ENCODE data around the gene RICTOR. TPM values are rescaled to one million over a fixed set of nuclear protein-coding genes. Genes with fewer than 3 reads are reported as not detected.

Gene RICTOR
- total RNA-seq, 2 experiments from 2014 or later: 25.0 to 26.1 TPM

DNA sequence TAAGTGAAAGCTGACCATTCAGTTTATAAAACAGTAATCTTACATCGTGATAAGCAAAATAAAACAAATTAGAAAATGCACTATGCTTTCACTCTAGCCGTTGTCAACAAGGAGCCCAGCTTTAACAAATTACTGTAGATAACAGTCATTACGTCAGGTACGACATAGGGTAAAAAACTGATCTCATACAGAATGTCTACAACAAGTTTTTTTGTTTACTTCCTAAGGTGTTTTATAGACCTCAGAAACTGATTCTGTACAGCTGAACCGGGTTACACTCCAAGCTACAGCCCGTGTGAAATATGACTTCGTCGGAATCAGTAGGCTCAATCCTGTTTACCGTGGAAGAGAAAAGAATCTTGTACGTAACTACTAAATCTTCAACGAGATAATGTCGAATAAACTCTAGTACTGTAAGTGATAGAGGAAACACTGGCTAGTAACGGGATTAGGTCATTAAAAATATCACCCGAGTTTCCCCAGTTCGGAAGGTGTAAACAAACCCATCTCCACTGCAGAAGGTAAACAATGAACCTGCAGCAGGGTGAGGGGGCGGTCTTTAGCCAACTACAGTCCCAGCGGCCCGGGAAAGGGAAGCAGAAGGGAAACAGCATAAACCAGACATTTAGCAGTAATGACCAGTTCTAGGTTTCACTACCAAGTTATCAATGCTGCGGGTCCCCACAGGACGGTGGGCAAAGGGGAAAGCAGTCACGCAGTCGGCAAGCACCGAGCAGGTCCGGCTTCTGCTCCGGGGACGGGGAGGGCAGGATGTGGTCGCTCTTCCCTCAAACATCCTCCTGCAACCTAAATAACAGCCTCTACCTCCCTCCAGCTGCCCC, 1.1 kb downstream of the RICTOR start:
- intact Hi-C loops (cut with micrococcal nuclease): loop anchor here (2.0 to 5.0 kb wide), 4 partner anchors 14 to 1604 kb away; partner anchors contain the start of genes LIFR and PTGER4
- H3K4me1 Mint-ChIP-seq (ENCODE audit: low read depth): peaks cover 31% of the 10 kb centered on the region
- CTCF ChIA-PET: interaction anchor here (0.6 to 2.3 kb wide), 6 partner anchors 7 to 117 kb away, joined by 3 to 14 read pairs (median 3); no protein-coding TSS in a partner anchor
- peaks cover 15% of the 10 kb centered on the region for H3K36me3 Mint-ChIP-seq (ENCODE audit: low read depth)
- peak; percentile 75 for DNase-seq
- peak overlapping the region; percentile 92 for H3K4me3 Mint-ChIP-seq
- H3K27ac Mint-ChIP-seq: peak overlapping the region; percentile 88
- peaks cover 17% of the 10 kb centered on the region for H3K27me3 Mint-ChIP-seq (ENCODE audit: low read depth)
- peaks cover 3% of the 10 kb centered on the region for H3K9me3 Mint-ChIP-seq

DNA sequence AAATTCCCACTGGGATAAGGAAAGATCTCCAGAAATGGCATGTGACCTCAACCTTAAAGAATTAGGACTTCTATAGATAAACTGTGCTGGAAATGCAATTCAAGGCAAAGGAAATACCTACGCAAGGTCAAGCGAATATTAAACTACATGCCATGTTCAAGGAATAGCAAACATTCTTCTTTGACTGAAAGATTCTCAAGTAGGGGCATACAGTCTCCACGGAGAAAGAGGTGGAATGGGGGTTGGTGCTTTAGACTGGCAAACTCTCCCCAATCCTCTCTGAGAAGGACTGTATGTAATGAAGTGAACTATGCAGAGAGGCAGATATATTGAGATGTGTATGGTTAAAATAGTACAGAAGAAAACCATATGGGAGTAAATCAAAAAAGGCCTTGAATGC, 6.1 kb downstream of the RICTOR start:
- Mint-ChIP-seq H3K36me3 (ENCODE audit: low read depth) (peaks cover 40% of the 10 kb centered on the region), H3K9me3 (peaks cover 24% of the 10 kb centered on the region), H3K4me1 (ENCODE audit: low read depth) (peaks cover 43% of the 10 kb centered on the region), H3K4me3 (no peak overlapping the region), H3K27me3 (ENCODE audit: low read depth) (no peaks in the 10 kb centered on the region), H3K27ac (no peak overlapping the region)
- CTCF ChIA-PET: interaction anchor here (1.2 to 1.3 kb wide), 2 partner anchors 12 to 62 kb away, joined by 3 to 5 read pairs; no protein-coding TSS in a partner anchor
- intact Hi-C loops (cut with micrococcal nuclease): no loop called here
- no peak for DNase-seq

DNA sequence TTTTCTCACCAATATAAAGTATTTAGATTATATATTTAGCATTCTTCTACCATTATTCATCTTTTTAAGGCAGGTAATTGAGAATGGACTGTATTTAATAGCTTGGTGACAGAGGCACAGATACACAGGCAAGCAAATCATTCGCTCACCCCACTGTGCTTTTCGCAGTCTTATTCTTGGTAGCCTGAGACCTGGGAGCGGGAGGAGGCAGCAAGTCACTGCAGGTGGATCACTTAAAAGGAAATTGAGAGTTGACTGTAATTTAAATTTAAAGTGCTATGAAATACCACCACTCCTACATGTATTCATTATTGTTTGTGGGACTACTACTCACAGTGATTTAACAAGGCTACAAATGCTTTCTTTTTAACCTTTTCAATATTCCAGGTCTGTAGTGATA, 9.7 kb downstream of the RICTOR start:
- CTCF ChIA-PET: no interaction called here
- no peaks in the 10 kb centered on the region for H3K27me3 Mint-ChIP-seq (ENCODE audit: low read depth)
- no peak for DNase-seq
- H3K27ac Mint-ChIP-seq: no peak overlapping the region
- peaks cover 24% of the 10 kb centered on the region for H3K9me3 Mint-ChIP-seq
- H3K36me3 Mint-ChIP-seq (ENCODE audit: low read depth): peaks cover 34% of the 10 kb centered on the region
- H3K4me1 Mint-ChIP-seq (ENCODE audit: low read depth): peaks cover 52% of the 10 kb centered on the region
- intact Hi-C loops (cut with micrococcal nuclease): no loop called here
- H3K4me3 Mint-ChIP-seq: no peak overlapping the region

GRCh38 chr5:39063037-39063436, 11.2 kb downstream of the RICTOR start:
- H3K4me1 Mint-ChIP-seq (ENCODE audit: low read depth): peaks cover 63% of the 10 kb centered on the region
- no peak overlapping the region for H3K4me3 Mint-ChIP-seq
- peaks cover 25% of the 10 kb centered on the region for H3K36me3 Mint-ChIP-seq (ENCODE audit: low read depth)
- DNase-seq: no peak
- CTCF ChIA-PET: interaction anchor here (0.7 kb wide), 1 partner anchor 10 kb away, joined by 3 read pairs; no protein-coding TSS in a partner anchor
- H3K9me3 Mint-ChIP-seq: peaks cover 21% of the 10 kb centered on the region
- no peaks in the 10 kb centered on the region for H3K27me3 Mint-ChIP-seq (ENCODE audit: low read depth)
- no peak overlapping the region for H3K27ac Mint-ChIP-seq
- intact Hi-C loops (cut with micrococcal nuclease): no loop called here

- no peak overlapping the region for H3K4me3 Mint-ChIP-seq
- no peak for DNase-seq
- no peaks in the 10 kb centered on the region for H3K27me3 Mint-ChIP-seq (ENCODE audit: low read depth)
- intact Hi-C loops (cut with micrococcal nuclease): no loop called here
- H3K27ac Mint-ChIP-seq: no peak overlapping the region
- peaks cover 65% of the 10 kb centered on the region for H3K4me1 Mint-ChIP-seq (ENCODE audit: low read depth)
- H3K9me3 Mint-ChIP-seq: peaks cover 18% of the 10 kb centered on the region
- peaks cover 22% of the 10 kb centered on the region for H3K36me3 Mint-ChIP-seq (ENCODE audit: low read depth)
- CTCF ChIA-PET: interaction anchor here (0.9 kb wide), 1 partner anchor 11 kb away, joined by 3 read pairs; no protein-coding TSS in a partner anchor
Measured at GRCh38 chr5:39062530-39062929, 11.7 kb downstream of the RICTOR start.

DNA sequence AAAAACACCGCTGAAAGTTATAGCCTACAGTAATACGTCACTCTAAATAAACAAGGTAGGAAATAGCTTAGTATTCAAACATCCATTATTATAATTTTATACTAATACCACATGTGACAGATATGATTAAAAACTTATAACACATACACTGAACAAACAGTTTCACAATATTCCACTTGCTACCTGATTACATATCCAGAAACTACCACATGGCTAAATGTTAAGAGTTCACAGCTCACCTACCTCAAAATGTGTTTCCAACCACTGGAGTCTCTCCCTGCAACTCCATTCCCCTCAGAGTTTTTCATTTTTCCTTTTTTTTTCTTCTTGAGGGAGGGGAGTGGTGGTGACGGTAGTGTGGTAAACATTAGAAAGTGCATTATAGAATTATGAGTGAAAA, 12.1 kb downstream of the RICTOR start:
- Mint-ChIP-seq H3K4me1 (ENCODE audit: low read depth) (peaks cover 65% of the 10 kb centered on the region), H3K27ac (no peak overlapping the region), H3K36me3 (ENCODE audit: low read depth) (peaks cover 17% of the 10 kb centered on the region), H3K9me3 (peaks cover 14% of the 10 kb centered on the region), H3K27me3 (ENCODE audit: low read depth) (no peaks in the 10 kb centered on the region), H3K4me3 (no peak overlapping the region)
- DNase-seq: no peak
- intact Hi-C loops (cut with micrococcal nuclease): no loop called here
- CTCF ChIA-PET: interaction anchor here (0.9 kb wide), 1 partner anchor 11 kb away, joined by 3 read pairs; no protein-coding TSS in a partner anchor

- CTCF ChIA-PET: interaction anchor here (0.8 kb wide), 1 partner anchor 227 kb away, joined by 4 read pairs; no protein-coding TSS in a partner anchor
- H3K4me3 Mint-ChIP-seq: no peak overlapping the region
- DNase-seq: no peak
- intact Hi-C loops (cut with micrococcal nuclease): loop anchor here (2.0 kb wide), 1 partner anchor 14 kb away; no protein-coding TSS in a partner anchor
- peaks cover 55% of the 10 kb centered on the region for H3K4me1 Mint-ChIP-seq (ENCODE audit: low read depth)
- no peaks in the 10 kb centered on the region for H3K27me3 Mint-ChIP-seq (ENCODE audit: low read depth)
- no peaks in the 10 kb centered on the region for H3K9me3 Mint-ChIP-seq
- H3K27ac Mint-ChIP-seq: no peak overlapping the region
- no peaks in the 10 kb centered on the region for H3K36me3 Mint-ChIP-seq (ENCODE audit: low read depth)
Measured at GRCh38 chr5:39059064-39059463, 15.1 kb downstream of the RICTOR start.

- Mint-ChIP-seq H3K4me1 (ENCODE audit: low read depth) (peaks cover 53% of the 10 kb centered on the region), H3K9me3 (no peaks in the 10 kb centered on the region), H3K36me3 (ENCODE audit: low read depth) (no peaks in the 10 kb centered on the region), H3K4me3 (no peak overlapping the region), H3K27me3 (ENCODE audit: low read depth) (no peaks in the 10 kb centered on the region), H3K27ac (no peak overlapping the region)
- DNase-seq: no peak
- intact Hi-C loops (cut with micrococcal nuclease): loop anchor here (1.0 to 2.0 kb wide), 2 partner anchors 10 to 14 kb away; no protein-coding TSS in a partner anchor
- CTCF ChIA-PET: no interaction called here
Measured at GRCh38 chr5:39058178-39058921, 15.8 kb downstream of the RICTOR start.

DNA sequence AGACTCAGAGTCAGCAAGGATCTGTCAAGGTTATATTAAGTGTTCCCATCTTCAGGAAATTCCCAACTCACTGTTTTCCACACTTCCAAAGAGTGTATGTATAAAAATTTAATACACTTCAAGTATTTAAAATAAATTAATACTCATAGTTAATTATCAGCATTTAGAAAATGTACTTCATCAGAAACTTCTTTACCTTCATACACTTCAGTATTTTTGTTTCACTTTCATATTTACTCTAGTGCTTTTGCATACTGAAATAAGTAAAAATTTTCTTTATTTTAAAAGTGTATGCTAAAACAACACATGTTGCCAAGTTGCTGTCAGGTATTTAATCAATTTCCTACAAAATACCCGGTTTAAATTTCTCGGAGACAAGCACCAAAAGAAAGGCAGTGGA, 16.5 kb downstream of the RICTOR start:
- Mint-ChIP-seq H3K36me3 (ENCODE audit: low read depth) (no peaks in the 10 kb centered on the region), H3K27ac (no peak overlapping the region), H3K4me1 (ENCODE audit: low read depth) (peaks cover 50% of the 10 kb centered on the region), H3K9me3 (no peaks in the 10 kb centered on the region), H3K4me3 (no peak overlapping the region), H3K27me3 (ENCODE audit: low read depth) (no peaks in the 10 kb centered on the region)
- intact Hi-C loops (cut with micrococcal nuclease): loop anchor here (1.0 to 2.0 kb wide), 3 partner anchors 9 to 15 kb away; no protein-coding TSS in a partner anchor
- CTCF ChIA-PET: no interaction called here
- DNase-seq: no peak

DNA sequence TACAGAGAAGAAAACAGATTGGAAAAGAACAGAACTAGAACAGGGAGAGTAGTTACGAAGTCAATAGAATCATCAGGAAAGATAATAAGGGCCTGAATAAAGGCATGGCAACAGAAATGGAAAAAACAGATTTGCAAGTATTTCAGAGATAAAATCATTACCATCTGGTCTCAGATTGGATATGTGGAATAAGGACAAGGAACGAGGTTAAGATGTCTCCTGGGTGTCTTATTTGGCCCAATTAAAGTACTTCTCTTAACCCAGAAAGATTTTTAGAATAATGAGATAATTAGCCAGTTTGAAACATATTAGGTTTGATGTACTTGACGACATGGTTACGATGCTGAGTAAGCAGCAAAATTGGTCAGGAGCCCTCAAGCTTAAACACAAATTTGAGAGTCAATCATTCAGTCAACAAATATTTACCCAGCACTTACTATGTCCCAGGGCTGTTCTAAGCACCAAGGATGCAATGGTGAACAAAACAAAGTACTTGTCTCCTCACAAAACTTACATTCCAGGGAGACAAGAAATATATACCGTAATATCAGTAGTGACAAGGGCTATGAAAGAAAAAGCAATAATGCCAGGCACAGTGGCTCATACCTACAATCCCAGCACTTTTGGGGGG, 18.3 kb downstream of the RICTOR start:
- DNase-seq: no peak
- intact Hi-C loops (cut with micrococcal nuclease): loop anchor here (2.0 kb wide), 1 partner anchor 13 kb away; no protein-coding TSS in a partner anchor
- no peak overlapping the region for H3K27ac Mint-ChIP-seq
- no peaks in the 10 kb centered on the region for H3K9me3 Mint-ChIP-seq
- no peak overlapping the region for H3K4me3 Mint-ChIP-seq
- H3K27me3 Mint-ChIP-seq (ENCODE audit: low read depth): no peaks in the 10 kb centered on the region
- no peaks in the 10 kb centered on the region for H3K36me3 Mint-ChIP-seq (ENCODE audit: low read depth)
- H3K4me1 Mint-ChIP-seq (ENCODE audit: low read depth): peaks cover 39% of the 10 kb centered on the region
- CTCF ChIA-PET: no interaction called here

DNA sequence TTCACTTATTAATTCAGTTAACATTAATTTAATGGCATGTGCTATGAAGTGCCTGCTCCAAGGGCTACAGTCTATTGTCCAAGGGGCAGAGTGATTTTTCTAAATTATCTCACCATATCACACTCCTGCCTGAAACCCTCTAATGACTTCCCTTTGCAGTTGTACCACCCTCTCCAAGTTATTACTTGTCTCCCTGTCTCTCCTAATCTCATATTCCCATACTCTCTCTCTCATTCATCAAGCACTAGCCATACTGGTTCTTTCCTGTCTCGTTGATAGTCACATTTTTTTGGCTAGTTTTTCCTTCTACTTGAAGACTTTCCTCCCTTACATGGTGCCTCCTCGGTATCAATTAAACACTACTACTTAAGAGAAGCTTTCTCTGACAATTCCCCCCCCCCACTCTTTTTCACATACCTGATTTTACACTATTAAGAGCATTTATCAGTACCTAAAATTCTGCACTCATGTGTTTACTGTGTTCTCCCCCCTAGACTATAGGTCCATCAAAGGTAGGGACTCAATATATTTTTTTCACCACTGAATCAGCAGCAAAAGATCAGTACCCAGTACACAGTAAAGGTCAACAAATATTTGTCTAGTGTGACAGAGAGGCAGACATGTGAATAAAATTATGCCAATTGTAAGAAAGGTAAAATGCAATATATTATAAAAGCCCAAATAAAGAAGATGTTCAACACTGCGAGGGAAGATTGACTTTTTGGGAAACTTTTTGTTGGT, 19.0 kb downstream of the RICTOR start:
- CTCF ChIA-PET: no interaction called here
- Mint-ChIP-seq H3K4me1 (ENCODE audit: low read depth) (peaks cover 42% of the 10 kb centered on the region), H3K27me3 (ENCODE audit: low read depth) (no peaks in the 10 kb centered on the region), H3K9me3 (no peaks in the 10 kb centered on the region), H3K36me3 (ENCODE audit: low read depth) (peaks cover 1% of the 10 kb centered on the region), H3K4me3 (no peak overlapping the region), H3K27ac (no peak overlapping the region)
- intact Hi-C loops (cut with micrococcal nuclease): no loop called here
- DNase-seq: no peak
